Neural progenitor cell (in vitro differentiated cells): ENCODE data around the gene SYNRG. TPM values are rescaled to one million over a fixed set of nuclear protein-coding genes. Genes with fewer than 3 reads are reported as not detected.

Experiments used
- DNase-seq: peaks from one replicate; pipeline ENCODE4 v3.0.0-alpha.2; 2016; ENCODE audit warnings: low spot score
- H2AFZ ChIP-seq: fragments of 200-600 bp; sonication (generic); replicated peaks from 2 replicates; pipeline ENCODE4 v1.6.1; 2016; ENCODE audit warnings: antibody characterized with exemption
- H3F3A ChIP-seq: fragments of 200-600 bp; sonication (generic); 2 replicates; pipeline ENCODE4 v1.6.1; 2016; ENCODE audit warnings: antibody characterized with exemption, low read depth
- H3K27ac ChIP-seq: fragments of 200-600 bp; sonication (generic); 2 replicates; pipeline ENCODE4 v1.5.1; 2016; ENCODE audit warnings: mild to moderate bottlenecking
- H3K27me3 ChIP-seq: fragments of 200-600 bp; sonication (generic); 2 replicates; pipeline ENCODE4 v1.6.1; 2016; ENCODE audit warnings: mild to moderate bottlenecking, moderate library complexity
- H3K36me3 ChIP-seq: fragments of 200-600 bp; sonication (generic); 2 replicates; pipeline ENCODE4 v1.5.1; 2016
- H3K4me1 ChIP-seq: fragments of 200-600 bp; sonication (generic); 2 replicates; pipeline ENCODE4 v1.6.1; 2016; ENCODE audit warnings: mixed run types
- H3K4me2 ChIP-seq: fragments of 200-600 bp; sonication (generic); 2 replicates; pipeline ENCODE4 v1.6.1; 2016
- H3K4me3 ChIP-seq: fragments of 200-600 bp; sonication (generic); 2 replicates; pipeline ENCODE4 v1.5.1; 2016
- H3K79me2 ChIP-seq: fragments of 200-600 bp; sonication (generic); 2 replicates; pipeline ENCODE4 v1.6.1; 2016; ENCODE audit warnings: low read depth
- H3K9ac ChIP-seq: fragments of 200-600 bp; sonication (generic); 2 replicates; pipeline ENCODE4 v1.6.1; 2016
- H3K9me3 ChIP-seq: fragments of 200-600 bp; sonication (generic); 2 replicates; pipeline ENCODE4 v1.5.1; 2016; ENCODE audit warnings: low read depth
- H4K20me1 ChIP-seq: fragments of 200-600 bp; sonication (generic); 2 replicates; pipeline ENCODE4 v1.6.1; 2016; ENCODE audit warnings: low read depth
- H3K27ac Mint-ChIP-seq: 3 replicates; pipeline ENCODE4 v1.8.0; 2021; ENCODE audit warnings: mixed read lengths
- H3K27me3 Mint-ChIP-seq: 2 replicates; pipeline ENCODE4 v1.8.0; 2022; ENCODE audit warnings: low read depth, mild to moderate bottlenecking, inconsistent platforms, moderate library complexity, mixed read lengths; ENCODE audit not compliant: insufficient read depth
- H3K36me3 Mint-ChIP-seq: 3 replicates; pipeline ENCODE4 v1.8.0; 2021; ENCODE audit warnings: mixed read lengths
- H3K4me1 Mint-ChIP-seq: 3 replicates; pipeline ENCODE4 v1.8.0; 2021; ENCODE audit warnings: mixed read lengths
- H3K4me3 Mint-ChIP-seq: 3 replicates; pipeline ENCODE4 v1.8.0; 2021; ENCODE audit warnings: mild to moderate bottlenecking, moderate library complexity, mixed read lengths
- H3K9me3 Mint-ChIP-seq: 3 replicates; pipeline ENCODE4 v1.8.0; 2020; ENCODE audit warnings: mixed read lengths
- EZH2 ChIP-seq: fragments of 200-600 bp; sonication (generic); IDR thresholded peaks from 2 replicates; pipeline ENCODE4 v1.6.1; 2017; ENCODE audit warnings: antibody characterized with exemption, mild to moderate bottlenecking, moderate library complexity
- EZH2phosphoT487 ChIP-seq: fragments of 200-600 bp; sonication (generic); IDR thresholded peaks from 2 replicates; pipeline ENCODE4 v1.6.1; 2017; ENCODE audit warnings: antibody characterized with exemption
- total RNA-seq: library from RNA; depleted of rRNA; stranded (reverse); fragments of >200 nt; gene quantifications from 2 replicates; pipeline ENCODE4 v1.2.3, GENCODE V29; 2015; ENCODE audit warnings: low replicate concordance
- TF ChIP-seq, protein P1 (sequence below): fragments of 200-600 bp; sonication (generic); IDR thresholded peaks from 2 replicates; pipeline ENCODE4 v1.5.1; 2017; ENCODE audit warnings: antibody characterized with exemption, mild to moderate bottlenecking

SYNRG gene
- total RNA-seq, 1 donor from 2014 or later: 22.4 TPM

DNA sequence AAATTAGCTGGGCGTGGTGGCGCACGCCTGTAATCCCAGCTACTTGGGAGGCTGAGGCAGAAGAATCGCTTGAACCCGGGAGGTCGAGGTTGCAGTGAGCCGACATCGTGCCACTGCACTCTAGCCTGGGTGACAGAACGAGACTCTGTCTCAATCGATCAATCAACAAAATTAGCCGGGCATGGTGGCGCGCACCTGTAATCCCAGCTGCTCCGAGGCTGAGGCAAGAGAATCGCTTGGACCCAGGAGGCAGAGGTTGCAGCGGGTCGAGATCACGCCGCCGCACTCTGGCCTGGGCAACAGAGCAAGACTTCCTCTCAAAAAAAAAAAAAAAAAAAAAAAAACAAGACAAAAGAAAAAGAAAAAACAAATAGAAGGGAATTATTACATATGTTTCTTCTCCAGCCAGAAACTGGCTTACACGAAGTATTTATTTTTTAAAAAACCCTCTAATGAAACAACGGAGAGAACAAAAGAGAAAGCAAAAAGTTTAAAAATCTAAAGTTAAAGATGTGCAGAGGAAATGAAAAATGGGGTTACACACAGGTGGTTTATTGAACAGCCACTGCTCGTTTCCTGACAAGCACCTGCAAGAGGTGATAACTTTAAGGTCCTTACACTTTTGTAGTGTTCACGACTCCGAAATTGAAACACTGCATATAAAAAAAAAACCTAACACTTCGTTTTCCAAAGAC lies 1.4 kb downstream of the SYNRG start:
- H2AFZ ChIP-seq: peak overlapping the region; percentile 61
- peaks cover 59% of the 10 kb centered on the region for H3K79me2 ChIP-seq
- H3K9me3 ChIP-seq: no peaks in the 10 kb centered on the region
- H3K4me3 ChIP-seq: peak overlapping the region; percentile 80
- Mint-ChIP-seq H3K9me3 (peaks cover 11% of the 10 kb centered on the region), H3K27ac (no peak overlapping the region), H3K27me3 (no peaks in the 10 kb centered on the region), H3K4me3 (peak overlapping the region; percentile 97), H3K4me1 (peaks cover 9% of the 10 kb centered on the region), H3K36me3 (peaks cover 17% of the 10 kb centered on the region)
- peaks cover 40% of the 10 kb centered on the region for H3F3A ChIP-seq
- H4K20me1 ChIP-seq: peaks cover 1% of the 10 kb centered on the region
- no peak for TF ChIP-seq EZH2phosphoT487
- TF ChIP-seq, protein P1, sequence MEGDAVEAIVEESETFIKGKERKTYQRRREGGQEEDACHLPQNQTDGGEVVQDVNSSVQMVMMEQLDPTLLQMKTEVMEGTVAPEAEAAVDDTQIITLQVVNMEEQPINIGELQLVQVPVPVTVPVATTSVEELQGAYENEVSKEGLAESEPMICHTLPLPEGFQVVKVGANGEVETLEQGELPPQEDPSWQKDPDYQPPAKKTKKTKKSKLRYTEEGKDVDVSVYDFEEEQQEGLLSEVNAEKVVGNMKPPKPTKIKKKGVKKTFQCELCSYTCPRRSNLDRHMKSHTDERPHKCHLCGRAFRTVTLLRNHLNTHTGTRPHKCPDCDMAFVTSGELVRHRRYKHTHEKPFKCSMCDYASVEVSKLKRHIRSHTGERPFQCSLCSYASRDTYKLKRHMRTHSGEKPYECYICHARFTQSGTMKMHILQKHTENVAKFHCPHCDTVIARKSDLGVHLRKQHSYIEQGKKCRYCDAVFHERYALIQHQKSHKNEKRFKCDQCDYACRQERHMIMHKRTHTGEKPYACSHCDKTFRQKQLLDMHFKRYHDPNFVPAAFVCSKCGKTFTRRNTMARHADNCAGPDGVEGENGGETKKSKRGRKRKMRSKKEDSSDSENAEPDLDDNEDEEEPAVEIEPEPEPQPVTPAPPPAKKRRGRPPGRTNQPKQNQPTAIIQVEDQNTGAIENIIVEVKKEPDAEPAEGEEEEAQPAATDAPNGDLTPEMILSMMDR: no peak
- no peak for TF ChIP-seq EZH2
- DNase-seq: peak; percentile 2
- H3K27me3 ChIP-seq: no peaks in the 10 kb centered on the region
- peak overlapping the region; percentile 96 for H3K4me2 ChIP-seq
- H3K4me1 ChIP-seq: peaks cover 6% of the 10 kb centered on the region
- peak overlapping the region; percentile 59 for H3K9ac ChIP-seq
- H3K36me3 ChIP-seq: peaks cover 4% of the 10 kb centered on the region
- H3K27ac ChIP-seq: peak overlapping the region; percentile 69

- H3K4me3 Mint-ChIP-seq: no peak overlapping the region
- H3K9me3 Mint-ChIP-seq: peaks cover 15% of the 10 kb centered on the region
- H3K4me3 ChIP-seq: no peak overlapping the region
Observed at GRCh38 chr17:37605813-37606505, 3.3 kb downstream of the SYNRG start.

GRCh38 chr17:37605081-37605480 lies 4.1 kb downstream of the SYNRG start:
- Histone ChIP-seq H3K9ac (no peak overlapping the region), H3K36me3 (no peaks in the 10 kb centered on the region), H3K9me3 (no peaks in the 10 kb centered on the region), H2AFZ (no peak overlapping the region), H3K4me1 (peaks cover 6% of the 10 kb centered on the region), H3F3A (peaks cover 29% of the 10 kb centered on the region), H3K79me2 (peaks cover 73% of the 10 kb centered on the region), H3K4me2 (no peak overlapping the region), H3K27ac (no peak overlapping the region), H4K20me1 (peaks cover 4% of the 10 kb centered on the region), H3K27me3 (no peaks in the 10 kb centered on the region), H3K4me3 (no peak overlapping the region)
- peaks cover 22% of the 10 kb centered on the region for H3K36me3 Mint-ChIP-seq
- peaks cover 15% of the 10 kb centered on the region for H3K9me3 Mint-ChIP-seq
- H3K27me3 Mint-ChIP-seq: no peaks in the 10 kb centered on the region
- TF ChIP-seq, protein P1: no peak
- TF ChIP-seq EZH2 (no peak), EZH2phosphoT487 (no peak)
- H3K4me3 Mint-ChIP-seq: no peak overlapping the region
- H3K4me1 Mint-ChIP-seq: peaks cover 9% of the 10 kb centered on the region
- no peak overlapping the region for H3K27ac Mint-ChIP-seq
- no peak for DNase-seq

More at GRCh38 chr17:37605813-37606505, 3.3 kb downstream of the SYNRG start:
- DNase-seq: no peak
- Histone ChIP-seq H2AFZ (no peak overlapping the region), H3F3A (peaks cover 37% of the 10 kb centered on the region), H3K4me2 (no peak overlapping the region), H3K36me3 (no peaks in the 10 kb centered on the region), H3K27ac (no peak overlapping the region), H4K20me1 (peaks cover 4% of the 10 kb centered on the region), H3K27me3 (no peaks in the 10 kb centered on the region), H3K4me1 (peaks cover 6% of the 10 kb centered on the region), H3K9ac (no peak overlapping the region), H3K79me2 (peaks cover 73% of the 10 kb centered on the region), H3K9me3 (no peaks in the 10 kb centered on the region)
- Mint-ChIP-seq H3K27ac (no peak overlapping the region), H3K27me3 (no peaks in the 10 kb centered on the region), H3K4me1 (peaks cover 9% of the 10 kb centered on the region), H3K36me3 (peaks cover 21% of the 10 kb centered on the region)
- TF ChIP-seq EZH2phosphoT487 (no peak), EZH2 (no peak)
- TF ChIP-seq, protein P1: no peak
